ENCODE data around the gene RHBDD1. TPM values are rescaled to one million over a fixed set of nuclear protein-coding genes. Genes with fewer than 3 reads are reported as not detected.

RHBDD1 gene
- total and polyA plus RNA-seq, 2 donors (not counting 3 experiments of a cell fraction or from before 2014, with no cell fraction given) = 6.8 to 19.4 TPM

GRCh38 chr2:226790011-226790410 is 45.8 kb upstream of the RHBDD1 start:
- Histone ChIP-seq H2AFZ (ENCODE audit: low read depth, low read length) (no peak overlapping the region), H3K27ac (ENCODE audit: insufficient read depth, low read depth, low read length) (no peak overlapping the region), H3K79me2 (ENCODE audit: control insufficient read depth, insufficient read depth, low read length) (no peaks in the 10 kb centered on the region), H3K4me3 (replicated peaks in 1 of 3; ENCODE audit: insufficient read depth in 1 of 3, low read depth in 1 of 3, low read length in 3 of 3) (no peak overlapping the region), H3K4me2 (ENCODE audit: insufficient read depth, low read length) (no peak overlapping the region), H4K20me1 (replicated peaks; ENCODE audit: control insufficient read depth, extremely low read depth, insufficient read depth, low read length) (no peaks in the 10 kb centered on the region), H3K9ac (replicated peaks; ENCODE audit: extremely low read depth, insufficient read depth, low read length) (no peak overlapping the region), H3K9me1 (replicated peaks; ENCODE audit: control insufficient read depth, extremely low read depth, insufficient read depth, low read length) (no peaks in the 10 kb centered on the region), H3K36me3 (ENCODE audit: control insufficient read depth in 2 of 2, extremely low read depth in 1 of 2, insufficient read depth in 2 of 2, low read length in 2 of 2) (no peaks in the 10 kb centered on the region), H3K4me1 (ENCODE audit: control insufficient read depth, extremely low read depth, insufficient read depth, low read length) (peaks cover 4% of the 10 kb centered on the region), H3K9me3 (replicated peaks; ENCODE audit: control insufficient read depth, insufficient read depth, low read length) (no peaks in the 10 kb centered on the region), H3K27me3 (ENCODE audit: control insufficient read depth in 2 of 2, insufficient read depth in 2 of 2, low read length in 2 of 2) (peaks cover 4 to 22% of the 10 kb centered on the region in 2 experiments)
- TF ChIP-seq POLR2AphosphoS5 (IDR thresholded peaks at IDR 0.05; ENCODE audit: insufficient read depth, low read depth, low read length) = no peak
- no peak for TF ChIP-seq MYC (IDR thresholded peaks at IDR 0.05; ENCODE audit: low read depth, low read length)
- no peak for TF ChIP-seq POLR2A (IDR thresholded peaks at IDR 0.05; ENCODE audit: low read depth, low read length)
- no peak for TF ChIP-seq MAX (IDR thresholded peaks at IDR 0.05; ENCODE audit: insufficient read depth, insufficient read length)
- no peak for TF ChIP-seq FOS (IDR thresholded peaks at IDR 0.05; ENCODE audit: borderline replicate concordance, insufficient read depth, low read length)
- FAIRE-seq = no peak
- BruUV-seq (replicated peaks) = no TSS peak
- dilution Hi-C loops (cut with MboI; ENCODE audit: extremely low pct_ligation_motif_present, low sequenced_read_pairs) = no loop called here
- no peak for DNase-seq (ENCODE audit: low read depth, low spot score)
- ChIA-PET POLR2A (no interaction called here), CTCF (interaction anchor here (1.2 to 4.2 kb wide), 2 partner anchors 8 to 13 kb away, joined by 3 to 26 read pairs; no protein-coding TSS in a partner anchor)
- intact Hi-C loops (cut with micrococcal nuclease) = loop anchor here (5.0 to 10.0 kb wide), 2 partner anchors 578 to 755 kb away; no protein-coding TSS in a partner anchor

GRCh38 chr2:226790431-226790830 is 45.4 kb upstream of the RHBDD1 start:
- Histone ChIP-seq H3K9ac (replicated peaks; ENCODE audit: extremely low read depth, insufficient read depth, low read length) (no peak overlapping the region), H3K27me3 (ENCODE audit: control insufficient read depth in 2 of 2, insufficient read depth in 2 of 2, low read length in 2 of 2) (peaks cover 4 to 22% of the 10 kb centered on the region in 2 experiments), H3K4me2 (ENCODE audit: insufficient read depth, low read length) (no peak overlapping the region), H3K9me1 (replicated peaks; ENCODE audit: control insufficient read depth, extremely low read depth, insufficient read depth, low read length) (no peaks in the 10 kb centered on the region), H3K27ac (ENCODE audit: insufficient read depth, low read depth, low read length) (no peak overlapping the region), H3K79me2 (ENCODE audit: control insufficient read depth, insufficient read depth, low read length) (no peaks in the 10 kb centered on the region), H2AFZ (ENCODE audit: low read depth, low read length) (no peak overlapping the region), H4K20me1 (replicated peaks; ENCODE audit: control insufficient read depth, extremely low read depth, insufficient read depth, low read length) (no peaks in the 10 kb centered on the region), H3K4me1 (ENCODE audit: control insufficient read depth, extremely low read depth, insufficient read depth, low read length) (peaks cover 4% of the 10 kb centered on the region), H3K36me3 (ENCODE audit: control insufficient read depth in 2 of 2, extremely low read depth in 1 of 2, insufficient read depth in 2 of 2, low read length in 2 of 2) (no peaks in the 10 kb centered on the region), H3K9me3 (replicated peaks; ENCODE audit: control insufficient read depth, insufficient read depth, low read length) (no peaks in the 10 kb centered on the region), H3K4me3 (replicated peaks in 1 of 3; ENCODE audit: insufficient read depth in 1 of 3, low read depth in 1 of 3, low read length in 3 of 3) (no peak overlapping the region)
- DNase-seq (ENCODE audit: low read depth, low spot score) (no peak), FAIRE-seq (no peak)
- intact Hi-C loops (cut with micrococcal nuclease) (loop anchor here (5.0 to 10.0 kb wide), 2 partner anchors 578 to 756 kb away; no protein-coding TSS in a partner anchor), dilution Hi-C loops (cut with MboI; ENCODE audit: extremely low pct_ligation_motif_present, low sequenced_read_pairs) (no loop called here)
- TF ChIP-seq POLR2AphosphoS5 (IDR thresholded peaks at IDR 0.05; ENCODE audit: insufficient read depth, low read depth, low read length) (no peak), CTCF (IDR thresholded peaks at IDR 0.05; ENCODE audit: extremely low read depth in 1 of 2, insufficient read depth in 1 of 2, low read depth in 1 of 2, low read length in 2 of 2) (no peak), MAX (IDR thresholded peaks at IDR 0.05; ENCODE audit: insufficient read depth, insufficient read length) (no peak), POLR2A (IDR thresholded peaks at IDR 0.05; ENCODE audit: low read depth, low read length) (no peak), FOS (IDR thresholded peaks at IDR 0.05; ENCODE audit: borderline replicate concordance, insufficient read depth, low read length) (no peak), MYC (IDR thresholded peaks at IDR 0.05; ENCODE audit: low read depth, low read length) (no peak), EZH2 (IDR thresholded peaks at IDR 0.05; ENCODE audit: borderline replicate concordance, low read depth, low read length, severe bottlenecking) (no peak), JUN (IDR thresholded peaks at IDR 0.05; ENCODE audit: borderline replicate concordance, insufficient read depth, insufficient read length, low read depth) (no peak), GATA2 (IDR thresholded peaks at IDR 0.05; ENCODE audit: insufficient read depth, insufficient read length, low read depth, low read length) (no peak)
- ChIA-PET POLR2A (no interaction called here), CTCF (interaction anchor here (4.2 kb wide), 1 partner anchor 12 kb away, joined by 26 read pairs; no protein-coding TSS in a partner anchor)
- BruUV-seq (replicated peaks) = no TSS peak
